Ishikawa (cell line): ENCODE results near the gene LAMP5.

Experiments
- CREB1 ChIP-seq: IDR thresholded peaks from 2 replicates; pipeline ENCODE4 v1.6.1; 2012; ENCODE audit warnings: low read depth
- EP300 ChIP-seq: IDR thresholded peaks from 2 replicates; pipeline ENCODE4 v1.6.1; 2012; ENCODE audit warnings: borderline replicate concordance
- FOXM1 ChIP-seq: IDR thresholded peaks from 2 replicates; pipeline ENCODE4 v1.6.1; 2012; ENCODE audit warnings: low read depth, borderline replicate concordance
- RAD21 ChIP-seq: IDR thresholded peaks from 2 replicates; pipeline ENCODE4 v1.6.1; 2012; ENCODE audit warnings: low read depth
- TEAD4 ChIP-seq: IDR thresholded peaks from 2 replicates; pipeline ENCODE4 v1.6.1; 2012
- YY1 ChIP-seq: IDR thresholded peaks from 2 replicates; pipeline ENCODE4 v1.6.1; 2012; ENCODE audit warnings: low read depth
- TF ChIP-seq, protein P1 (sequence below): IDR thresholded peaks from 2 replicates; pipeline ENCODE4 v1.6.1; 2012; ENCODE audit warnings: low read depth, mild to moderate bottlenecking

DNA sequence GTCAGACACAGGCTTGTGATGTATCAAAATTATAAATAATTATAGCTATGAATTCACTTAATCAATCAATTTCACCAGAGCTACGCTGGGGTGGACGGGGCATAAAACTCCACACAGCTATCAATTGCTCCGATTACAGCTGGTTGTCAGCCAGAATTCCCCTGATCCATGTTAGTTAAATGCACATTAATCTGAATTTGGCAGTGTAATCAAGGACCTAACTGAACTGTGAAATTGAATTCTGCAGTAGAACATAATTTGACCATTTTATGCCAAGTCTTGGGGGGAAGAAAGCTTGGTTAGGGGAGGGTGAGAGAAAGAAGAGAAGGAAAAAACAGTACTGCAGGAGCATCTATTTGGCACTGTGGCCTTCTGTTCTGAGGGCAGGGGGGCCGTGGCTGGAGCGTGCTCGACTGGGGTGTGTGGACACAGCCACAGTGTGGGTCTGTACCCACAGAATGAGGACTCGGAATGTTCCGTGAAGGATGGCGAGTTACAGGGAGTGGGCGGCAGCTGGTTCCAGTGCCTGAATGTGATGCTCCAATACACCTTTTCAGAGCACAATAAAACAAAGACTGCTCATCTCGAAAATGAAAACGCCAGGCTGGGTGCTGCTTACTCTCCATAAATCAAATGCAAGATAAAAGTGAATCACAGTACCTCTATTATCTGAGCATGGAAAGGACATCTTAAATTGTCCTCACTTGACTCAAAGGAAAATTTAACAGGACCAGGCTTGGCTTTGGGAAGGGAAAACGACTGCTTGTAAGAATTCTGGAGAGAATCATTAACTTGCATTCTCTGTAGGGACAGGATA, 59.2 kb downstream of the LAMP5 start:
- TF ChIP-seq, protein P1, sequence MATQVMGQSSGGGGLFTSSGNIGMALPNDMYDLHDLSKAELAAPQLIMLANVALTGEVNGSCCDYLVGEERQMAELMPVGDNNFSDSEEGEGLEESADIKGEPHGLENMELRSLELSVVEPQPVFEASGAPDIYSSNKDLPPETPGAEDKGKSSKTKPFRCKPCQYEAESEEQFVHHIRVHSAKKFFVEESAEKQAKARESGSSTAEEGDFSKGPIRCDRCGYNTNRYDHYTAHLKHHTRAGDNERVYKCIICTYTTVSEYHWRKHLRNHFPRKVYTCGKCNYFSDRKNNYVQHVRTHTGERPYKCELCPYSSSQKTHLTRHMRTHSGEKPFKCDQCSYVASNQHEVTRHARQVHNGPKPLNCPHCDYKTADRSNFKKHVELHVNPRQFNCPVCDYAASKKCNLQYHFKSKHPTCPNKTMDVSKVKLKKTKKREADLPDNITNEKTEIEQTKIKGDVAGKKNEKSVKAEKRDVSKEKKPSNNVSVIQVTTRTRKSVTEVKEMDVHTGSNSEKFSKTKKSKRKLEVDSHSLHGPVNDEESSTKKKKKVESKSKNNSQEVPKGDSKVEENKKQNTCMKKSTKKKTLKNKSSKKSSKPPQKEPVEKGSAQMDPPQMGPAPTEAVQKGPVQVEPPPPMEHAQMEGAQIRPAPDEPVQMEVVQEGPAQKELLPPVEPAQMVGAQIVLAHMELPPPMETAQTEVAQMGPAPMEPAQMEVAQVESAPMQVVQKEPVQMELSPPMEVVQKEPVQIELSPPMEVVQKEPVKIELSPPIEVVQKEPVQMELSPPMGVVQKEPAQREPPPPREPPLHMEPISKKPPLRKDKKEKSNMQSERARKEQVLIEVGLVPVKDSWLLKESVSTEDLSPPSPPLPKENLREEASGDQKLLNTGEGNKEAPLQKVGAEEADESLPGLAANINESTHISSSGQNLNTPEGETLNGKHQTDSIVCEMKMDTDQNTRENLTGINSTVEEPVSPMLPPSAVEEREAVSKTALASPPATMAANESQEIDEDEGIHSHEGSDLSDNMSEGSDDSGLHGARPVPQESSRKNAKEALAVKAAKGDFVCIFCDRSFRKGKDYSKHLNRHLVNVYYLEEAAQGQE, result no peak
- TF ChIP-seq RAD21, result no peak
- no peak for TF ChIP-seq TEAD4
- TF ChIP-seq YY1, result no peak
- TF ChIP-seq EP300, result no peak
- TF ChIP-seq FOXM1, result no peak
- TF ChIP-seq CREB1, result no peak
